Esophagus muscularis mucosa (tissue), 4 donors: ENCODE measurements around the gene NFATC1. TPM values are rescaled to one million over a fixed set of nuclear protein-coding genes. Genes with fewer than 3 reads are reported as not detected.

Source experiments
- DNase-seq: peaks from one replicate; pipeline ENCODE4 v3.0.0-alpha.2; 2017; ENCODE audit errors: extremely low spot score
- H3K27ac ChIP-seq, 4 donors: fragments of 200-600 bp; sonication (generic); replicated peaks in 1 of 4; 1 replicate in 3 of 4; 2 replicates in 1 of 4; pipeline ENCODE4 v1.5.1; 2016 to 2019; ENCODE audit warnings: mild to moderate bottlenecking in 1 of 4
- H3K27me3 ChIP-seq, 4 donors: fragments of 200-600 bp; sonication (generic); one replicate each; pipeline versions ENCODE4 v1.5.1 to v1.6.0; 2016 to 2019
- H3K36me3 ChIP-seq, 4 donors: fragments of 200-600 bp; sonication (generic); one replicate each; pipeline ENCODE4 v1.5.1; 2016 to 2019
- H3K4me1 ChIP-seq, 4 donors: fragments of 200-600 bp; sonication (generic); one replicate each; pipeline ENCODE4 v1.5.1; 2016 to 2019
- H3K4me3 ChIP-seq, 4 donors: fragments of 200-600 bp; sonication (generic); 1 replicate in 2 of 4; 2 replicates in 2 of 4; pipeline ENCODE4 v1.5.1; 2016 to 2019; ENCODE audit warnings: mild to moderate bottlenecking in 4 of 4, moderate library complexity in 1 of 4
- H3K9me3 ChIP-seq, 4 donors: fragments of 200-600 bp; sonication (generic); 1 replicate in 3 of 4; 2 replicates in 1 of 4; pipeline ENCODE4 v1.5.1; 2016 to 2019
- EP300 ChIP-seq: sonication (generic); formaldehyde crosslinking; IDR thresholded peaks from one replicate; pipeline ENCODE4 v1.6.1; 2017; ENCODE audit warnings: antibody characterized with exemption
- POLR2A ChIP-seq: fragments of 450-650 bp; IDR thresholded peaks from one replicate; pipeline ENCODE4 v1.6.1; 2017; ENCODE audit warnings: antibody characterized with exemption, moderate library complexity, mild to moderate bottlenecking, low read depth
- POLR2AphosphoS5 ChIP-seq, 2 donors: sonication (generic); formaldehyde crosslinking; IDR thresholded peaks; one replicate each; pipeline ENCODE4 v1.6.1; 2017; ENCODE audit warnings: antibody characterized with exemption in 2 of 2
- WGBS: methylation state at CpG from one replicate; pipeline ENCODE4 v1.1.5; 2018; 5-methylcytosine and 5-hydroxymethylcytosine counted together
- intact Hi-C: fragments of 100-400 bp; cut with DNase I; formaldehyde crosslinking; loops from one replicate; pipeline ENCODE4 v1.15.1; 2023
- total RNA-seq, 4 donors: library from RNA; depleted of rRNA; stranded (reverse); fragments of >200 nt; gene quantifications; one replicate each; pipeline versions ENCODE4 v1.1.0 to v1.2.1, GENCODE V29; 2016
- TF ChIP-seq, protein P1 (sequence below), 3 experiments: fragments of 200-600 bp in 2 of 3; fragments of 450-650 bp in 1 of 3; sonication (generic) in 2 of 3; IDR thresholded peaks; one replicate each; pipeline ENCODE4 v1.5.1; 2017 to 2019; ENCODE audit warnings: antibody characterized with exemption in 3 of 3, mild to moderate bottlenecking in 2 of 3, moderate library complexity in 1 of 3

NFATC1 gene
- total RNA-seq, 4 donors from 2014 or later, result 15.0 to 22.0 (median 17.8) TPM

GRCh38 chr18:79554321-79554720, 158.6 kb downstream of the NFATC1 start:
- TF ChIP-seq EP300 (no peak), POLR2A (no peak), POLR2AphosphoS5 (IDR thresholded peaks at IDR 0.05) (no peak)
- TF ChIP-seq, protein P1, sequence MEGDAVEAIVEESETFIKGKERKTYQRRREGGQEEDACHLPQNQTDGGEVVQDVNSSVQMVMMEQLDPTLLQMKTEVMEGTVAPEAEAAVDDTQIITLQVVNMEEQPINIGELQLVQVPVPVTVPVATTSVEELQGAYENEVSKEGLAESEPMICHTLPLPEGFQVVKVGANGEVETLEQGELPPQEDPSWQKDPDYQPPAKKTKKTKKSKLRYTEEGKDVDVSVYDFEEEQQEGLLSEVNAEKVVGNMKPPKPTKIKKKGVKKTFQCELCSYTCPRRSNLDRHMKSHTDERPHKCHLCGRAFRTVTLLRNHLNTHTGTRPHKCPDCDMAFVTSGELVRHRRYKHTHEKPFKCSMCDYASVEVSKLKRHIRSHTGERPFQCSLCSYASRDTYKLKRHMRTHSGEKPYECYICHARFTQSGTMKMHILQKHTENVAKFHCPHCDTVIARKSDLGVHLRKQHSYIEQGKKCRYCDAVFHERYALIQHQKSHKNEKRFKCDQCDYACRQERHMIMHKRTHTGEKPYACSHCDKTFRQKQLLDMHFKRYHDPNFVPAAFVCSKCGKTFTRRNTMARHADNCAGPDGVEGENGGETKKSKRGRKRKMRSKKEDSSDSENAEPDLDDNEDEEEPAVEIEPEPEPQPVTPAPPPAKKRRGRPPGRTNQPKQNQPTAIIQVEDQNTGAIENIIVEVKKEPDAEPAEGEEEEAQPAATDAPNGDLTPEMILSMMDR (IDR thresholded peaks at IDR 0.05), result no peak
- H3K4me1 ChIP-seq, result no peaks in the 10 kb centered on the region
- no peaks in the 10 kb centered on the region for H3K9me3 ChIP-seq
- no peaks in the 10 kb centered on the region for H3K36me3 ChIP-seq
- H3K4me3 ChIP-seq, result no peak overlapping the region
- H3K27ac ChIP-seq, result no peak overlapping the region
- WGBS, result 90% methylated on average over 13 of the region's 13 CpGs
- intact Hi-C loops, result no loop called here
- no peak for DNase-seq
- peaks cover 0 to 12% (median 0%) of the 10 kb centered on the region in 4 donors for H3K27me3 ChIP-seq

DNA sequence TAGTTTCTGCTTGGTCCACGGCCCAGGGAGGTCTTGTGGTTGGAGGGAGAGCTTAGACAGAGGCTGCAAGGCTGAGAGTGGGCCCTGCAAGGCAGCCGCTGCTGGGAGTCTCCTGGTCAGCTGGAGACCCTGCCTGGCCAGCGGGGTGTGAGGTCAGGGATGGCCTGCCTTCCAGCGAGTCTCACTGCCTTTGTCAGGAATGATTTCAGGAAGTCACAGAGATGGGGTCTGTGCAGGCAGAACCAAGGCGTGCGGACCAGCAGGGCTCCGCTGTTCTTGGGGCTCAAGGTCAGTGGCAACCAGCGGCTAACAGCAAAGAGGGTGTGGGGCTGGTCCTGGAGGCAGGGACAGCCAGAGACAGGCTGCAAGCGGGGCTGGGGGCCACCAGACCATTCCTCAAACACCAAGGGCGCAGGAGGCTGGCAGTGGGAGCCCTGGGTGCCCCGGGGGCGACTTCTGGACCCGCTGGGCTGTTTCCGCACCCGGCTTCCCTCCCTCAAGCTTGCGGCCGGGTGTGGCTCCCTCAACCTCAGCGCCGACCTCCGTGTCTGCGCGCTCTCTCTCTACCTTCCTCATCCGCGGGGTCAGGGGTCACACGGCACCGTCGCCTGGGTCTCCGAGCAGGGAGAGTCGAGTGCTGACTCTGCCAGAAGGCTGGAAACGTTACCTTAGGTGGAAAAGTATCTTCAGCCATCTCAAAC, 159.4 kb downstream of the NFATC1 start:
- Histone ChIP-seq H3K9me3 (no peaks in the 10 kb centered on the region), H3K4me1 (no peaks in the 10 kb centered on the region), H3K27me3 (peaks cover 0 to 9% (median 0%) of the 10 kb centered on the region in 4 donors), H3K36me3 (no peaks in the 10 kb centered on the region), H3K4me3 (no peak overlapping the region), H3K27ac (no peak overlapping the region)
- 87% methylated on average over 28 of the region's 30 CpGs for WGBS
- TF ChIP-seq EP300, result no peak
- TF ChIP-seq POLR2AphosphoS5 (IDR thresholded peaks at IDR 0.05), result no peak
- TF ChIP-seq POLR2A, result no peak
- TF ChIP-seq, protein P1 (IDR thresholded peaks at IDR 0.05), result no peak
- intact Hi-C loops, result no loop called here
- no peak for DNase-seq

GRCh38 chr18:79555885-79556284, 160.2 kb downstream of the NFATC1 start:
- TF ChIP-seq POLR2AphosphoS5 (IDR thresholded peaks at IDR 0.05), result no peak
- TF ChIP-seq EP300, result no peak
- no peak for TF ChIP-seq POLR2A
- TF ChIP-seq, protein P1 (IDR thresholded peaks at IDR 0.05), result no peak
- no peak overlapping the region for H3K4me3 ChIP-seq
- peaks cover 0 to 9% (median 0%) of the 10 kb centered on the region in 4 donors for H3K27me3 ChIP-seq
- no peak overlapping the region for H3K27ac ChIP-seq
- WGBS, result 94% methylated on average over 15 of the region's 19 CpGs
- no peak for DNase-seq
- H3K4me1 ChIP-seq, result no peaks in the 10 kb centered on the region
- H3K36me3 ChIP-seq, result no peaks in the 10 kb centered on the region
- H3K9me3 ChIP-seq, result no peaks in the 10 kb centered on the region
- intact Hi-C loops, result no loop called here

- TF ChIP-seq POLR2A (no peak), EP300 (no peak)
- DNase-seq, result no peak
- Histone ChIP-seq H3K27me3 (peaks cover 0 to 8% (median 0%) of the 10 kb centered on the region in 4 donors), H3K27ac (no peak overlapping the region), H3K36me3 (no peaks in the 10 kb centered on the region), H3K4me3 (no peak overlapping the region), H3K4me1 (no peaks in the 10 kb centered on the region), H3K9me3 (no peaks in the 10 kb centered on the region)
- intact Hi-C loops, result no loop called here
- 91% methylated on average over 16 of the region's 21 CpGs for WGBS
Observed at GRCh38 chr18:79556829-79557585, 161.3 kb downstream of the NFATC1 start.

- Histone ChIP-seq H3K4me1 (no peaks in the 10 kb centered on the region), H3K27ac (no peak overlapping the region), H3K27me3 (peaks cover 0 to 4% (median 0%) of the 10 kb centered on the region in 4 donors), H3K4me3 (no peak overlapping the region), H3K36me3 (no peaks in the 10 kb centered on the region), H3K9me3 (no peaks in the 10 kb centered on the region)
- no peak for DNase-seq
- 92% methylated on average over 22 of the region's 25 CpGs for WGBS
- intact Hi-C loops, result no loop called here
- TF ChIP-seq, protein P1 (IDR thresholded peaks at IDR 0.05), result no peak
- TF ChIP-seq POLR2A, result no peak
- TF ChIP-seq EP300, result no peak
- no peak for TF ChIP-seq POLR2AphosphoS5 (IDR thresholded peaks at IDR 0.05)
Observed at GRCh38 chr18:79558196-79558932, 162.6 kb downstream of the NFATC1 start.
